HFFc6 (cell line): Measurements from ENCODE around the gene AGPAT4. TPM values are rescaled to one million over a fixed set of nuclear protein-coding genes. Genes with fewer than 3 reads are reported as not detected.

Experiments used
- DNase-seq: peaks from one replicate; pipeline ENCODE4 v3.0.0-alpha.2; 2018
- H3K27ac Mint-ChIP-seq: 2 replicates; pipeline ENCODE4 v1.8.0; 2020; ENCODE audit warnings: mild to moderate bottlenecking, mixed read lengths
- H3K27me3 Mint-ChIP-seq: 2 replicates; pipeline ENCODE4 v1.8.0; 2021; ENCODE audit warnings: mild to moderate bottlenecking, moderate library complexity, mixed read lengths; ENCODE audit not compliant: insufficient read depth
- H3K36me3 Mint-ChIP-seq: 2 replicates; pipeline ENCODE4 v1.8.0; 2021; ENCODE audit warnings: low read depth, mixed read lengths
- H3K4me1 Mint-ChIP-seq: 2 replicates; pipeline ENCODE4 v1.8.0; 2020; ENCODE audit warnings: low read depth, mixed read lengths
- H3K4me3 Mint-ChIP-seq: 2 replicates; pipeline ENCODE4 v1.8.0; 2020; ENCODE audit warnings: mild to moderate bottlenecking, moderate library complexity, mixed read lengths
- H3K9me3 Mint-ChIP-seq: 2 replicates; pipeline ENCODE4 v1.8.0; 2020; ENCODE audit warnings: mild to moderate bottlenecking, mixed read lengths
- total RNA-seq, 6 experiments: library from RNA; stranded (reverse); fragmentation: NEBNext Ultra II Directional; extraction: Animal tissue kit (Norgen Biotek cat#: 25700); gene quantifications; 2 replicates in 1 of 6; 3 replicates in 5 of 6; pipeline ENCODE4 v1.2.3, GENCODE V29; 2021
- TF ChIP-seq, protein P1 (sequence below): fragments of 200-600 bp; sonication (generic); IDR thresholded peaks from 2 replicates; pipeline ENCODE4 v1.5.0; 2021; ENCODE audit warnings: antibody characterized with exemption, mild to moderate bottlenecking

The AGPAT4 gene
- total RNA-seq, 6 experiments from 2014 or later, result 2.3 to 4.0 (median 2.7) TPM

DNA sequence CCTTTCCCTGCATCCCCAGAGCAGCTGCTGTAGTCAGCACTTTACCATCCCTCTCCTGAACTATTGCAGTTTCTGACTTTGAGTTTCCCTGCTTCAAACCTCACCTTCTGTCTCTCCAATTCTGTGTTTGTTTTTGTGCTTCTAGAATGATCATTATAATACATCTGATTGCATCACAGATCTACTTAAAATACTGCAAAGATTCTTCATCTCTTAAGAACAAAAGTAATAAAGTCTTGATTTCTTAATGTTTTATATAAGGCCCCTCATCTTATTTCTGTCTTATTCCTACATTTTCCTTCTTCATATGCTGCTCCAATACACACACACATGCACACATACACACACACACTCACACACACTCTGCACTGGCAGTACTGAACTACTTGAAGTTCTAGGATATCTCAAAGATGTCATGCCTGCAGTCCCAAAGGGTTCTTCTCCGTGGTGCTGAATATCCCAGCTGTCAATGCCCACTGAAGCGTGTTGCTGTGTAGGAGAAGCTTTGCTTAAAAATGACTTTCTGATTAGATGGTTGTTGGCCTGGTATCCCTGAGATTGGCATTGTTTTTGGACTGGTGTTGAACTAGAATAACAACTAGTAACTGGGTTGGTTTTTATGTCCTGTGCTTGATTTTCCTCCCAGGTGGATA is 185.1 kb downstream of the AGPAT4 start:
- DNase-seq, result peak; percentile 9
- Mint-ChIP-seq H3K27ac (no peak overlapping the region), H3K4me3 (no peak overlapping the region), H3K27me3 (no peaks in the 10 kb centered on the region), H3K4me1 (peaks cover 34% of the 10 kb centered on the region), H3K9me3 (no peaks in the 10 kb centered on the region; the same call in 1 of the 2 replicates), H3K36me3 (peaks cover 19% of the 10 kb centered on the region)
- TF ChIP-seq, protein P1, sequence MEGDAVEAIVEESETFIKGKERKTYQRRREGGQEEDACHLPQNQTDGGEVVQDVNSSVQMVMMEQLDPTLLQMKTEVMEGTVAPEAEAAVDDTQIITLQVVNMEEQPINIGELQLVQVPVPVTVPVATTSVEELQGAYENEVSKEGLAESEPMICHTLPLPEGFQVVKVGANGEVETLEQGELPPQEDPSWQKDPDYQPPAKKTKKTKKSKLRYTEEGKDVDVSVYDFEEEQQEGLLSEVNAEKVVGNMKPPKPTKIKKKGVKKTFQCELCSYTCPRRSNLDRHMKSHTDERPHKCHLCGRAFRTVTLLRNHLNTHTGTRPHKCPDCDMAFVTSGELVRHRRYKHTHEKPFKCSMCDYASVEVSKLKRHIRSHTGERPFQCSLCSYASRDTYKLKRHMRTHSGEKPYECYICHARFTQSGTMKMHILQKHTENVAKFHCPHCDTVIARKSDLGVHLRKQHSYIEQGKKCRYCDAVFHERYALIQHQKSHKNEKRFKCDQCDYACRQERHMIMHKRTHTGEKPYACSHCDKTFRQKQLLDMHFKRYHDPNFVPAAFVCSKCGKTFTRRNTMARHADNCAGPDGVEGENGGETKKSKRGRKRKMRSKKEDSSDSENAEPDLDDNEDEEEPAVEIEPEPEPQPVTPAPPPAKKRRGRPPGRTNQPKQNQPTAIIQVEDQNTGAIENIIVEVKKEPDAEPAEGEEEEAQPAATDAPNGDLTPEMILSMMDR, result no peak

- Mint-ChIP-seq H3K9me3 (no peaks in the 10 kb centered on the region; the same call in 1 of the 2 replicates), H3K36me3 (peaks cover 16% of the 10 kb centered on the region), H3K4me1 (peaks cover 16% of the 10 kb centered on the region), H3K27me3 (no peaks in the 10 kb centered on the region), H3K4me3 (no peak overlapping the region), H3K27ac (no peak overlapping the region; the same call in 1 of the 2 replicates)
- TF ChIP-seq, protein P1, result no peak
- DNase-seq, result no peak
Measured at GRCh38 chr6:161085246-161085645, 188.6 kb downstream of the AGPAT4 start.

DNA sequence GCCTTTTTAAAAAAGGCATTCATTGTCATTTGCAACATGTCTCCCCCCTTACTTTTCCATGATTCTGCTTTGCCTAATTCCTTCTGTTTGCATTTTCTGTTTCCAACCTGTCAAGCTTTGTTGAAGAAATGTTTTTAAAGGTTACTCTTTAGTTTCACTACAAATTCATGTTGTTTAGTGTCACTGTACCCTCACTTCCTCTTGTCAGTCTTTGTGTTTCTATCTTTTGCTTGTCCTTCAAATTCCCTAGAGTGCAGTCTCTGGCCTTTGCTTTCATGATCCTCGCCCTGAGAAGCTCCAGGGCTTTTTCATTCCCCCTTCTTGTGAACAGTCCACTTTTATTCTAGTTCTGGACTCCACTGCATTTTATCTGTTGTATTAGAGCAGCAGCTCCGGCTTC is 191.6 kb downstream of the AGPAT4 start:
- H3K36me3 Mint-ChIP-seq, result no peaks in the 10 kb centered on the region; the same call in 1 of the 2 replicates
- DNase-seq, result no peak
- H3K9me3 Mint-ChIP-seq, result no peaks in the 10 kb centered on the region; the same call in 1 of the 2 replicates
- no peaks in the 10 kb centered on the region for H3K27me3 Mint-ChIP-seq
- peaks cover 16% of the 10 kb centered on the region for H3K4me1 Mint-ChIP-seq
- H3K27ac Mint-ChIP-seq, result no peak overlapping the region
- no peak overlapping the region for H3K4me3 Mint-ChIP-seq
- TF ChIP-seq, protein P1, result no peak

GRCh38 chr6:161080263-161080970 is 193.4 kb downstream of the AGPAT4 start:
- Mint-ChIP-seq H3K4me3 (peak overlapping the region; percentile 49; the same call in 1 of the 2 replicates), H3K4me1 (peaks cover 13% of the 10 kb centered on the region), H3K36me3 (no peaks in the 10 kb centered on the region; the same call in 1 of the 2 replicates), H3K27me3 (no peaks in the 10 kb centered on the region), H3K9me3 (no peaks in the 10 kb centered on the region; the same call in 1 of the 2 replicates), H3K27ac (peak overlapping the region; percentile 76)
- TF ChIP-seq, protein P1, result no peak
- DNase-seq, result no peak
